ENCODE data around the gene CSF3R.

The CSF3R gene

DNA sequence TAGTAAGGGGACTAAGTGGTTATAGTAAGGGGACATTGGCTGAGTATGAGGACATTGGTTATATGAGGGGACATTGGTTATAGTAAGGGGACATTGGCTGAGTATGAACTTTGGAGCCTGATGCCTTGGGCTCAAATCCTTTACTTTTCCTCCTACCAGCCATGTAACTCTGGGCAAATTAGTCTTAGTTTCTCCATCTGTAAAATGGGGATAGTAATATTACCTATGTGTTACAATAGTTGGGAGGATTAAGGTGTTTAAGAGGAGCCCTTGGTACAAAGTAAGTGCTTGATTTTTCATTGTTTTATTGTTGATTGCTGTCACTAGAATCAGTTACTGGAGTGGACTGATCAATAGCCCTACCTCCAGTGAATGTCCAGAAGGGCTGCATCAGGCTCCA is 35.3 kb downstream of the CSF3R start:
- no peak overlapping the region for H3K4me3 ChIP-seq (replicated peaks; ENCODE audit: low read depth, low read length)
- TF ChIP-seq, protein P1, sequence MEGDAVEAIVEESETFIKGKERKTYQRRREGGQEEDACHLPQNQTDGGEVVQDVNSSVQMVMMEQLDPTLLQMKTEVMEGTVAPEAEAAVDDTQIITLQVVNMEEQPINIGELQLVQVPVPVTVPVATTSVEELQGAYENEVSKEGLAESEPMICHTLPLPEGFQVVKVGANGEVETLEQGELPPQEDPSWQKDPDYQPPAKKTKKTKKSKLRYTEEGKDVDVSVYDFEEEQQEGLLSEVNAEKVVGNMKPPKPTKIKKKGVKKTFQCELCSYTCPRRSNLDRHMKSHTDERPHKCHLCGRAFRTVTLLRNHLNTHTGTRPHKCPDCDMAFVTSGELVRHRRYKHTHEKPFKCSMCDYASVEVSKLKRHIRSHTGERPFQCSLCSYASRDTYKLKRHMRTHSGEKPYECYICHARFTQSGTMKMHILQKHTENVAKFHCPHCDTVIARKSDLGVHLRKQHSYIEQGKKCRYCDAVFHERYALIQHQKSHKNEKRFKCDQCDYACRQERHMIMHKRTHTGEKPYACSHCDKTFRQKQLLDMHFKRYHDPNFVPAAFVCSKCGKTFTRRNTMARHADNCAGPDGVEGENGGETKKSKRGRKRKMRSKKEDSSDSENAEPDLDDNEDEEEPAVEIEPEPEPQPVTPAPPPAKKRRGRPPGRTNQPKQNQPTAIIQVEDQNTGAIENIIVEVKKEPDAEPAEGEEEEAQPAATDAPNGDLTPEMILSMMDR (IDR thresholded peaks at IDR 0.05; ENCODE audit: low read length, missing control alignments), result no peak
- DNase-seq (ENCODE audit: low read depth), result no peak

DNA sequence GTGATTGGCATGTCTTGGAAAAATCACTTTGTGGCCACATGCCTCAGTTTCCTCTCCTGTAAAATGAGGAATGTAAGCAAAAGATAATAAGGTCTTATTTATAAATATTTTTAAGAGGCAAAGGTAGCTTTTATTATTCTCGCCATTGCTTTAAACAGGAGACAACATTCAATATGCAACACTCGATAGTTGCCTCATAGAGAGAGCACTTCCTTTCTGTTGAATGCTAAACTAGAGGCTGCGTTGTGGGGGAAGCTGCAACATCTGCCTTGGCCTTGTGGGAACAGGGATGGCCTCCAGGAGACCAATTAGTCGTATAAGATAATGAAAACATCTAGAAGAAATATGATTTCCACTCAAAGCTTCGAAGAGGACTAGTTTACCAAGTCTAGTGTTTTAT is 36.0 kb downstream of the CSF3R start:
- no peak for DNase-seq (ENCODE audit: low read depth)
- no peak overlapping the region for H3K4me3 ChIP-seq (replicated peaks; ENCODE audit: low read depth, low read length)
- TF ChIP-seq, protein P1 (IDR thresholded peaks at IDR 0.05; ENCODE audit: low read length, missing control alignments), result no peak

DNA sequence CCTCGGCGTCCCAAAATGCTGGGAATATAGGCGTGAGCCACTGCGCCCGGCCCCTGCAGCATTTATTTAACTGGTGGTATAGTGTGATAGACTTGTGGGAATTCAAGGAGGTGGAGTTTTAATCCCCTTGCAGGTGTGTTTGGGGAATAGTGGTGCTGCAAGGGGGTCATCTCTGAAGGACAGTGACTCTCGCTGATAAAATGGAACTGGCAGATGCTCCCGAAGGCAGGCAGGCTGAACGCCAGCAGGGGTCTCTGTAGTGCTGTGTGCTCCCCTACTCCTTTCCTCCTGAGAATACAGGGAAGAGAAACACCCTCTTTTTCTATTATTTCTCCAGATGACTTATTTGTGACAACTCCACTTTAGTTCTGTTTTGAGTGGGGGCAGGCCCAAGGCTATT is 36.4 kb downstream of the CSF3R start:
- no peak for DNase-seq (ENCODE audit: low read depth)
- H3K4me3 ChIP-seq (replicated peaks; ENCODE audit: low read depth, low read length), result no peak overlapping the region
- TF ChIP-seq, protein P1 (IDR thresholded peaks at IDR 0.05; ENCODE audit: low read length, missing control alignments), result no peak

GRCh38 chr1:36443297-36443696 is 39.4 kb downstream of the CSF3R start:
- no peak for DNase-seq (ENCODE audit: low read depth)
- TF ChIP-seq, protein P1 (IDR thresholded peaks at IDR 0.05; ENCODE audit: low read length, missing control alignments), result no peak
- H3K4me3 ChIP-seq (replicated peaks; ENCODE audit: low read depth, low read length), result no peak overlapping the region

- no peak overlapping the region for H3K4me3 ChIP-seq (replicated peaks; ENCODE audit: low read depth, low read length)
- TF ChIP-seq, protein P1 (IDR thresholded peaks at IDR 0.05; ENCODE audit: low read length, missing control alignments), result no peak
- no peak for DNase-seq (ENCODE audit: low read depth)
Observed at GRCh38 chr1:36442337-36442736, 40.4 kb downstream of the CSF3R start.

DNA sequence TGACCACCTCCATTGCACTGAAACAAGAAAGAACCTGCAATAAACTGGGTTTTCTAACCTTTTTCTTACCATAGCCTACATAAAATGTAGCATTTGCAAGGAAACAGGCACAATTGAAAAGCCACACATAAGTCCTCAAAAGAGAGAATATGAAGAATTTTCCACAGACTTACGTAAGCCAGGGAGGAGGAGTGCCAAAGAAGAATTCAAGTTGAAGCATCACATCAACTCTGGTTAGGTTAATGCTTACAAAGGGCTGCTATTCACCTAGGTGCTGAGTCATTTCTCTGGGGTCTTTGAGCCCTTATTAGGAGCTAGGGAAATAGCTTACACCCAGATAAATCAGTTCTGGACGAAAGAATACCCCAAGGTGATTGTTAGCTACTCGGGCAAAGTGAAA is 42.1 kb downstream of the CSF3R start:
- TF ChIP-seq, protein P1 (IDR thresholded peaks at IDR 0.05; ENCODE audit: low read length, missing control alignments), result no peak
- no peak for DNase-seq (ENCODE audit: low read depth)
- no peak overlapping the region for H3K4me3 ChIP-seq (replicated peaks; ENCODE audit: low read depth, low read length)

DNA sequence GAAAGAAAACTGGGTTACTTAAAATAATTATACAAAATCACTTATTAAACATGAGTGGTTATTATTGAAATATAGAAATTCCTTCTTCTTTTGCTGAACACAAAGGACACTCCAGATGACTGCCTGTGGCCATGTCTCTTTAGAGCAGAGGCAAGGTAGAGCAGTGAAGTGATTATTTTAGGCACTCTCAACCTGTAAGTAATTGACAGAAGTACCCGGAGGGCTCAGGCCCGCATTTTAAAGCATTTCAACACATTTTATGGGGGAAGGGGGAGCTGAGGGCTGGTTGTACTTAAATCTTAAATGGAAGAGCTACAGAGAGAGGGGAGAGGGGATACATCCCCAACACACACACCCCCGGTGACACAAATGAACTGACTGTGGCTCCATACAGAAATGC is 42.7 kb downstream of the CSF3R start:
- no peak for DNase-seq (ENCODE audit: low read depth)
- no peak overlapping the region for H3K4me3 ChIP-seq (replicated peaks; ENCODE audit: low read depth, low read length)
- TF ChIP-seq, protein P1 (IDR thresholded peaks at IDR 0.05; ENCODE audit: low read length, missing control alignments), result no peak

All from fibroblast of pulmonary artery (primary cell).